K562 (cell line): Measurements from ENCODE around the gene AHCYL2. TPM values are rescaled to one million over a fixed set of nuclear protein-coding genes. Genes with fewer than 3 reads are reported as not detected.

Source experiments
- CBX3 ChIP-seq, 2 experiments: IDR thresholded peaks; 1 replicate in 1 of 2; 2 replicates in 1 of 2; pipeline ENCODE4 v1.6.1; 2012; ENCODE audit warnings: inconsistent platforms in 2 of 2, low read length in 2 of 2, borderline replicate concordance in 1 of 2, control low read depth in 1 of 2
- CCAR2 ChIP-seq: fragments of 200-400 bp; formaldehyde crosslinking; IDR thresholded peaks from 2 replicates; pipeline ENCODE4 v1.6.1; 2017; ENCODE audit warnings: mild to moderate bottlenecking, low read depth, low read length
- ETV6 ChIP-seq, 3 experiments: fragments of 150-350 bp in 1 of 3; sonication (generic) in 1 of 3; formaldehyde crosslinking in 1 of 3; IDR thresholded peaks; 2 replicates each; pipeline versions ENCODE4 v1.6.1 to v1.8.0; 2014 to 2022; ENCODE audit warnings: borderline replicate concordance in 2 of 3, low read depth in 2 of 3, antibody characterized with exemption in 1 of 3, low read length in 1 of 3, mild to moderate bottlenecking in 1 of 3, missing genetic modification reagents in 1 of 3
- GABPA ChIP-seq: fragments of 200-800 bp; sonication (Bioruptor generic); conservative IDR thresholded peaks from 2 replicates; pipeline ENCODE4 v1.6.1; 2016; ENCODE audit warnings: low read depth, missing genetic modification characterization, missing compliant biosample characterization
- HNRNPUL1 ChIP-seq: fragments of 200-400 bp; formaldehyde crosslinking; IDR thresholded peaks from 2 replicates; pipeline ENCODE4 v1.6.1; 2017; ENCODE audit warnings: low read length
- NR3C1 ChIP-seq: sonication (generic); formaldehyde crosslinking; IDR thresholded peaks from 2 replicates; pipeline ENCODE4 v1.8.1; 2022; ENCODE audit warnings: missing genetic modification reagents
- POLR2AphosphoS2 ChIP-seq: IDR thresholded peaks from 2 replicates; pipeline ENCODE4 v1.6.1; 2012; ENCODE audit warnings: low read length, improper control_type of control experiment
- PRPF4 ChIP-seq: fragments of 200-400 bp; formaldehyde crosslinking; IDR thresholded peaks from one replicate; pipeline ENCODE4 v1.6.1; 2017; ENCODE audit warnings: low read length, low read depth, mild to moderate bottlenecking; ENCODE audit not compliant: insufficient read depth, poor library complexity, severe bottlenecking
- RBM34 ChIP-seq: fragments of 200-400 bp; formaldehyde crosslinking; IDR thresholded peaks from 2 replicates; pipeline ENCODE4 v1.6.1; 2018; ENCODE audit warnings: low read length, borderline replicate concordance; ENCODE audit not compliant: insufficient read depth
- RNF2 ChIP-seq: sonication (generic); IDR thresholded peaks from 2 replicates; pipeline ENCODE4 v1.6.1; 2016
- SAFB ChIP-seq: fragments of 200-400 bp; formaldehyde crosslinking; IDR thresholded peaks from 2 replicates; pipeline ENCODE4 v1.6.1; 2017; ENCODE audit warnings: low read depth, low read length, borderline replicate concordance
- THRAP3 ChIP-seq: fragments of 450-650 bp; IDR thresholded peaks from 2 replicates; pipeline ENCODE4 v1.6.1; 2016; ENCODE audit warnings: mild to moderate bottlenecking, inconsistent platforms, borderline replicate concordance
- ZNF197 ChIP-seq: fragments of 200-800 bp; sonication (Bioruptor generic); IDR thresholded peaks from 2 replicates; pipeline ENCODE4 v1.6.1; 2016; ENCODE audit warnings: low read depth, missing genetic modification characterization, missing compliant biosample characterization
- ZNF445 ChIP-seq: fragments of 250-450 bp; sonication (Bioruptor Pico); IDR thresholded peaks from 2 replicates; pipeline ENCODE4 v1.4.0; 2020; ENCODE audit warnings: low read depth, mild to moderate bottlenecking, moderate library complexity
- ZNF699 ChIP-seq: fragments of 250-450 bp; sonication (Bioruptor Pico); IDR thresholded peaks from 2 replicates; pipeline ENCODE4 v1.8.0; 2021; ENCODE audit warnings: mild to moderate bottlenecking, moderate library complexity; ENCODE audit not compliant: insufficient replicate concordance
- ZNF717 ChIP-seq: fragments of 250-450 bp; sonication (Bioruptor Pico); IDR thresholded peaks from 2 replicates; pipeline ENCODE4 v1.5.0; 2021
- ZNF76 ChIP-seq: fragments of 250-450 bp; sonication (Bioruptor Pico); IDR thresholded peaks from 2 replicates; pipeline ENCODE4 v1.4.0; 2020; ENCODE audit warnings: mild to moderate bottlenecking, moderate library complexity, borderline replicate concordance
- ZNF778 ChIP-seq: fragments of 450-650 bp; formaldehyde crosslinking; IDR thresholded peaks from 2 replicates; pipeline ENCODE4 v1.4.0; 2020; ENCODE audit warnings: mild to moderate bottlenecking, moderate library complexity
- ZNF780A ChIP-seq: fragments of 250-450 bp; sonication (Bioruptor Pico); IDR thresholded peaks from 2 replicates; pipeline ENCODE4 v1.5.0; 2021; ENCODE audit warnings: mild to moderate bottlenecking
- polyA plus RNA-seq, 8 experiments: library from polyadenylated mRNA; depleted of rRNA in 4 of 8; stranded (reverse) in 5 of 8; unstranded in 3 of 8; fragments of >200 nt; fragmentation: Nextera tagmentation in 2 of 8; fragmentation: Illumina TruSeq in 1 of 8; extraction: Ambion mirVana in 2 of 8; extraction: Trizol in 1 of 8; gene quantifications; 2 replicates each; pipeline versions ENCODE4 v1.2.1 to v1.2.3, GENCODE V29; 2011 to 2014; ENCODE audit warnings: inconsistent platforms in 1 of 8, missing spikeins in 1 of 8
- total RNA-seq, 7 experiments: library from RNA; depleted of rRNA in 6 of 7; stranded (reverse); fragments of >200 nt in 6 of 7; fragmentation: Illumina TruSeq in 2 of 7; extraction: Trizol in 2 of 7; gene quantifications; 2 replicates each; pipeline versions ENCODE4 v1.2.1 to v1.2.3, GENCODE V29; 2011 to 2021; ENCODE audit warnings: low replicate concordance in 1 of 7
- TF ChIP-seq, protein P1 (sequence below): sonication (generic); formaldehyde crosslinking; IDR thresholded peaks from 2 replicates; pipeline ENCODE4 v1.8.0; 2022; ENCODE audit warnings: mild to moderate bottlenecking, missing genetic modification reagents, borderline replicate concordance
- TF ChIP-seq, protein P2 (sequence below): IDR thresholded peaks from 3 replicates; pipeline ENCODE4 v1.6.1; 2011; ENCODE audit warnings: borderline replicate concordance, mild to moderate bottlenecking; ENCODE audit not compliant: insufficient read length, insufficient read depth
- TF ChIP-seq, protein P3 (sequence below): fragments of 450-650 bp; formaldehyde crosslinking; IDR thresholded peaks from 2 replicates; pipeline ENCODE4 v1.4.0; 2020; ENCODE audit warnings: mild to moderate bottlenecking, moderate library complexity
- TF ChIP-seq, protein P4 (sequence below): IDR thresholded peaks from 2 replicates; pipeline ENCODE4 v1.6.1; 2011; ENCODE audit not compliant: insufficient read length; ENCODE audit errors: extremely low read depth

Gene AHCYL2
- total and polyA plus RNA-seq, 9 of the 15 experiments (the other 6 are each of a cell fraction or from before 2014, with no cell fraction given), result 0.93 to 10.5 (median 5.2) TPM

DNA sequence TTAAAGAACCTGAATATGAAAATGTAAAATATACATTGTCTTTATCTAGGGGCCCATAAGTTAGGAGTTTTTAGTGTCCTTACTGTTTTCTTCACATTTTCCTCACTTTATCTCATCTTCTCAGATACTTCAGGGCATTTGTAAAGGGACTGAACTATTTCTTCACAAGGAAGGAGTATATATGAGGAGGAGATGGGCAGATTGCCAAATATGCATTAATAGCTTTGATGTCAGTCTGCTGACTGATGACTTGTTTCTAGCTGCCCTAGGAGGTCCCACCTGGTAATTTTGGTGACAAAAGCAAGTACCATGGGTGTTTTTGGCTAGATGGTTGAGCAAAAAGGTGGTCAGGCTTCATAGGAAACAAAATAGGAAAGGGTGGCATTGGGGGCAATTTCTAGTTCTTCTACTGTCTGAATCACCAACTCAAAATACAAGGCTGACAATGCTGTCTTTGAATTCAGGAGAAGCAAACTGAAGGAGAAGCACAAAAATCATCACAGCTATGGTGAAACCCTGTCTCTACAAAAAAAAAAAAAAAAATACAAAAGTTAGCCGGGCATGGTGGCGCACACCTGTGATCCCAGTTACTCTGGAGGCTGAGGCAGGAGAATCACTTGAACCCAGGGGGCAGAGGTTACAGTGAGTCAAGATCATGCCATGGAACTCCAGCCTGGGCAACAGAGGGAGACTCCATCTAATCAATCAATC, 199.0 kb downstream of the AHCYL2 start (continued):
- TF ChIP-seq ZNF699 (CRISPR knock-in tag) (no peak), ZNF780A (CRISPR knock-in tag) (no peak), NR3C1 (CRISPR knock-in tag) (no peak), SAFB (no peak), CCAR2 (no peak), RBM34 (no peak), RNF2 (no peak), ETV6 (IDR thresholded peaks at IDR 0.05; ENCODE audit: borderline replicate concordance in 1 of 2, low read depth in 2 of 2, low read length in 1 of 2) (no peak), ETV6 (CRISPR knock-in tag; IDR thresholded peaks at IDR 0.05; ENCODE audit: borderline replicate concordance) (no peak), ZNF76 (CRISPR knock-in tag) (no peak), THRAP3 (no peak), HNRNPUL1 (no peak), GABPA (tag) (no peak), ZNF778 (no peak), ZNF197 (no peak), ZNF445 (CRISPR knock-in tag) (no peak), ZNF717 (CRISPR knock-in tag) (no peak), CBX3 (IDR thresholded peaks at IDR 0.05; ENCODE audit: borderline replicate concordance in 1 of 2, low read length in 2 of 2) (peak in 1 of 2 experiments; percentile 63; a peak in 1 of 3 replicates), POLR2AphosphoS2 (no peak), PRPF4 (no peak)
- TF ChIP-seq, protein P1, sequence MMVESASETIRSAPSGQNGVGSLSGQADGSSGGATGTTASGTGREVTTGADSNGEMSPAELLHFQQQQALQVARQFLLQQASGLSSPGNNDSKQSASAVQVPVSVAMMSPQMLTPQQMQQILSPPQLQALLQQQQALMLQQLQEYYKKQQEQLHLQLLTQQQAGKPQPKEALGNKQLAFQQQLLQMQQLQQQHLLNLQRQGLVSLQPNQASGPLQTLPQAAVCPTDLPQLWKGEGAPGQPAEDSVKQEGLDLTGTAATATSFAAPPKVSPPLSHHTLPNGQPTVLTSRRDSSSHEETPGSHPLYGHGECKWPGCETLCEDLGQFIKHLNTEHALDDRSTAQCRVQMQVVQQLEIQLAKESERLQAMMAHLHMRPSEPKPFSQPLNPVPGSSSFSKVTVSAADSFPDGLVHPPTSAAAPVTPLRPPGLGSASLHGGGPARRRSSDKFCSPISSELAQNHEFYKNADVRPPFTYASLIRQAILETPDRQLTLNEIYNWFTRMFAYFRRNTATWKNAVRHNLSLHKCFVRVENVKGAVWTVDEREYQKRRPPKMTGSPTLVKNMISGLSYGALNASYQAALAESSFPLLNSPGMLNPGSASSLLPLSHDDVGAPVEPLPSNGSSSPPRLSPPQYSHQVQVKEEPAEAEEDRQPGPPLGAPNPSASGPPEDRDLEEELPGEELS (CRISPR knock-in tag), result no peak
- TF ChIP-seq, protein P2, sequence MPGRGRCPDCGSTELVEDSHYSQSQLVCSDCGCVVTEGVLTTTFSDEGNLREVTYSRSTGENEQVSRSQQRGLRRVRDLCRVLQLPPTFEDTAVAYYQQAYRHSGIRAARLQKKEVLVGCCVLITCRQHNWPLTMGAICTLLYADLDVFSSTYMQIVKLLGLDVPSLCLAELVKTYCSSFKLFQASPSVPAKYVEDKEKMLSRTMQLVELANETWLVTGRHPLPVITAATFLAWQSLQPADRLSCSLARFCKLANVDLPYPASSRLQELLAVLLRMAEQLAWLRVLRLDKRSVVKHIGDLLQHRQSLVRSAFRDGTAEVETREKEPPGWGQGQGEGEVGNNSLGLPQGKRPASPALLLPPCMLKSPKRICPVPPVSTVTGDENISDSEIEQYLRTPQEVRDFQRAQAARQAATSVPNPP, result no peak
- TF ChIP-seq, protein P3, sequence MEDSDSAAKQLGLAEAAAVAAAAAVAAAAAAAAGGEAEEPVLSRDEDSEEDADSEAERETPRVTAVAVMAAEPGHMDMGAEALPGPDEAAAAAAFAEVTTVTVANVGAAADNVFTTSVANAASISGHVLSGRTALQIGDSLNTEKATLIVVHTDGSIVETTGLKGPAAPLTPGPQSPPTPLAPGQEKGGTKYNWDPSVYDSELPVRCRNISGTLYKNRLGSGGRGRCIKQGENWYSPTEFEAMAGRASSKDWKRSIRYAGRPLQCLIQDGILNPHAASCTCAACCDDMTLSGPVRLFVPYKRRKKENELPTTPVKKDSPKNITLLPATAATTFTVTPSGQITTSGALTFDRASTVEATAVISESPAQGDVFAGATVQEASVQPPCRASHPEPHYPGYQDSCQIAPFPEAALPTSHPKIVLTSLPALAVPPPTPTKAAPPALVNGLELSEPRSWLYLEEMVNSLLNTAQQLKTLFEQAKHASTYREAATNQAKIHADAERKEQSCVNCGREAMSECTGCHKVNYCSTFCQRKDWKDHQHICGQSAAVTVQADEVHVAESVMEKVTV (CRISPR knock-in tag), result no peak
- TF ChIP-seq, protein P4, sequence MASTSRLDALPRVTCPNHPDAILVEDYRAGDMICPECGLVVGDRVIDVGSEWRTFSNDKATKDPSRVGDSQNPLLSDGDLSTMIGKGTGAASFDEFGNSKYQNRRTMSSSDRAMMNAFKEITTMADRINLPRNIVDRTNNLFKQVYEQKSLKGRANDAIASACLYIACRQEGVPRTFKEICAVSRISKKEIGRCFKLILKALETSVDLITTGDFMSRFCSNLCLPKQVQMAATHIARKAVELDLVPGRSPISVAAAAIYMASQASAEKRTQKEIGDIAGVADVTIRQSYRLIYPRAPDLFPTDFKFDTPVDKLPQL, result no peak
